Measurements from ENCODE around the gene KIRREL3. TPM values are rescaled to one million over a fixed set of nuclear protein-coding genes. Genes with fewer than 3 reads are reported as not detected.
A peak's percentile ranks its signal among the peaks of the same experiment; 100 is the strongest.

Gene KIRREL3
- total RNA-seq, 1 donor from 2014 or later: not detected

GRCh38 chr11:126444072-126444471 is 556.5 kb downstream of the KIRREL3 start:
- H3K27me3 Mint-ChIP-seq (ENCODE audit: low read depth): peaks cover 4% of the 10 kb centered on the region
- intact Hi-C loops (cut with micrococcal nuclease): loop anchor here (5.0 kb wide), 1 partner anchor 903 kb away; no protein-coding TSS in a partner anchor
- H3K4me1 Mint-ChIP-seq (ENCODE audit: low read depth): peaks cover 6% of the 10 kb centered on the region
- no peaks in the 10 kb centered on the region for H3K9me3 Mint-ChIP-seq
- no peak overlapping the region for H3K4me3 Mint-ChIP-seq (ENCODE audit: low read depth)
- no peaks in the 10 kb centered on the region for H3K36me3 Mint-ChIP-seq (ENCODE audit: low read depth)
- no peak overlapping the region for H3K27ac Mint-ChIP-seq
- DNase-seq (ENCODE audit: low spot score): no peak

GRCh38 chr11:126443120-126443519 is 557.5 kb downstream of the KIRREL3 start:
- Mint-ChIP-seq H3K27ac (no peak overlapping the region), H3K36me3 (ENCODE audit: low read depth) (no peaks in the 10 kb centered on the region), H3K9me3 (no peaks in the 10 kb centered on the region), H3K4me3 (ENCODE audit: low read depth) (no peak overlapping the region), H3K27me3 (ENCODE audit: low read depth) (peaks cover 4% of the 10 kb centered on the region), H3K4me1 (ENCODE audit: low read depth) (peaks cover 6% of the 10 kb centered on the region)
- intact Hi-C loops (cut with micrococcal nuclease): loop anchor here (5.0 kb wide), 1 partner anchor 904 kb away; no protein-coding TSS in a partner anchor
- DNase-seq (ENCODE audit: low spot score): no peak

- Mint-ChIP-seq H3K4me3 (ENCODE audit: low read depth) (no peak overlapping the region), H3K36me3 (ENCODE audit: low read depth) (no peaks in the 10 kb centered on the region), H3K27ac (no peak overlapping the region), H3K27me3 (ENCODE audit: low read depth) (peaks cover 4% of the 10 kb centered on the region), H3K4me1 (ENCODE audit: low read depth) (peaks cover 6% of the 10 kb centered on the region), H3K9me3 (no peaks in the 10 kb centered on the region)
- peak; percentile 66 for DNase-seq (ENCODE audit: low spot score)
- intact Hi-C loops (cut with micrococcal nuclease): loop anchor here (1.0 to 5.0 kb wide), 3 partner anchors 39 to 906 kb away; no protein-coding TSS in a partner anchor
Measured at GRCh38 chr11:126440792-126441514, 559.6 kb downstream of the KIRREL3 start.

GRCh38 chr11:126440276-126440675 is 560.3 kb downstream of the KIRREL3 start:
- Mint-ChIP-seq H3K4me1 (ENCODE audit: low read depth) (peaks cover 6% of the 10 kb centered on the region), H3K4me3 (ENCODE audit: low read depth) (no peak overlapping the region), H3K27me3 (ENCODE audit: low read depth) (peaks cover 4% of the 10 kb centered on the region), H3K36me3 (ENCODE audit: low read depth) (no peaks in the 10 kb centered on the region), H3K27ac (no peak overlapping the region), H3K9me3 (no peaks in the 10 kb centered on the region)
- intact Hi-C loops (cut with micrococcal nuclease): loop anchor here (2.0 to 5.0 kb wide), 2 partner anchors 551 to 907 kb away; no protein-coding TSS in a partner anchor
- no peak for DNase-seq (ENCODE audit: low spot score)

DNA sequence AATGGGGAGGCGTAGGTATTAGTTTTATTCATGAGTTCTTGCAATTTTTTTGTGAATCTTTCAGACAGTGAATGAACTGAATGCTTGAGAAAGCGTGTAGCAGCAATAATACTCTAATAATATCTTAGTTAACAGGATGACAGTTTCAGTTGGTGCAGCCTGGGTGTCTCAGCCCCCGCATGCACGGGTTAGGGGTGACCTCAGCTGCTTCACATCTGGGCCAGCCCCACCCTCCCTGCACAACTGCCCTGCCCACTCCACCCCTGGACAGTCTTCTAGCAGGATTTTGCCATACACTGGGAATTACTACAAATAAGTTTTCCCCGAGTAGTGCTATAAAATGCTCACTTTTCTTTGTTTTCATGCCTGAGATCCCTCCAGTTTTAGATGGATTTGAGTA is 561.9 kb downstream of the KIRREL3 start:
- H3K36me3 Mint-ChIP-seq (ENCODE audit: low read depth): no peaks in the 10 kb centered on the region
- intact Hi-C loops (cut with micrococcal nuclease): no loop called here

GRCh38 chr11:126438272-126438671 is 562.3 kb downstream of the KIRREL3 start:
- H3K4me3 Mint-ChIP-seq (ENCODE audit: low read depth): no peak overlapping the region
- peaks cover 6% of the 10 kb centered on the region for H3K4me1 Mint-ChIP-seq (ENCODE audit: low read depth)
- intact Hi-C loops (cut with micrococcal nuclease): no loop called here
- H3K27ac Mint-ChIP-seq: no peak overlapping the region
- no peak for DNase-seq (ENCODE audit: low spot score)
- H3K27me3 Mint-ChIP-seq (ENCODE audit: low read depth): peaks cover 4% of the 10 kb centered on the region
- no peaks in the 10 kb centered on the region for H3K9me3 Mint-ChIP-seq
- H3K36me3 Mint-ChIP-seq (ENCODE audit: low read depth): no peaks in the 10 kb centered on the region

More for the DNA sequence above, 561.9 kb downstream of the KIRREL3 start:
- Mint-ChIP-seq H3K4me3 (ENCODE audit: low read depth) (no peak overlapping the region), H3K27ac (no peak overlapping the region), H3K9me3 (no peaks in the 10 kb centered on the region), H3K4me1 (ENCODE audit: low read depth) (peaks cover 6% of the 10 kb centered on the region), H3K27me3 (ENCODE audit: low read depth) (peaks cover 4% of the 10 kb centered on the region)
- DNase-seq (ENCODE audit: low spot score): no peak

DNA sequence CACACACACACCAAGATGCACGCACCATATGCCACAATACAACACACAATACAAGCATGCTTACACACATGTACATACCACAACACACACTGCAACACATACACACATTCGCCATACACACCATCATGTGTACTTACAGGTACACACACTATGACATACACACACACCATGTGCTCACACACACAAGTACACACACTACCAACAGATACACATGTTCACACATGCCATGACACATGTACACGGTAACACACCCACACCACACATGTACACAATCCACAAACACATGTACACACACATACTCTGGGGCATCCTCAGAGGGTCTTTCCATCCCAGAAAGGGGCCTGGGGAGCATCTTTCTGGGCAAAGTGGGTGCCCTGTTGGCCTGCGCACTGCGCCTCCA is 562.8 kb downstream of the KIRREL3 start:
- H3K36me3 Mint-ChIP-seq (ENCODE audit: low read depth): no peaks in the 10 kb centered on the region
- H3K27me3 Mint-ChIP-seq (ENCODE audit: low read depth): peaks cover 4% of the 10 kb centered on the region
- intact Hi-C loops (cut with micrococcal nuclease): no loop called here
- H3K27ac Mint-ChIP-seq: no peak overlapping the region
- no peaks in the 10 kb centered on the region for H3K9me3 Mint-ChIP-seq
- H3K4me3 Mint-ChIP-seq (ENCODE audit: low read depth): no peak overlapping the region
- no peak for DNase-seq (ENCODE audit: low spot score)
- peaks cover 6% of the 10 kb centered on the region for H3K4me1 Mint-ChIP-seq (ENCODE audit: low read depth)

DNA sequence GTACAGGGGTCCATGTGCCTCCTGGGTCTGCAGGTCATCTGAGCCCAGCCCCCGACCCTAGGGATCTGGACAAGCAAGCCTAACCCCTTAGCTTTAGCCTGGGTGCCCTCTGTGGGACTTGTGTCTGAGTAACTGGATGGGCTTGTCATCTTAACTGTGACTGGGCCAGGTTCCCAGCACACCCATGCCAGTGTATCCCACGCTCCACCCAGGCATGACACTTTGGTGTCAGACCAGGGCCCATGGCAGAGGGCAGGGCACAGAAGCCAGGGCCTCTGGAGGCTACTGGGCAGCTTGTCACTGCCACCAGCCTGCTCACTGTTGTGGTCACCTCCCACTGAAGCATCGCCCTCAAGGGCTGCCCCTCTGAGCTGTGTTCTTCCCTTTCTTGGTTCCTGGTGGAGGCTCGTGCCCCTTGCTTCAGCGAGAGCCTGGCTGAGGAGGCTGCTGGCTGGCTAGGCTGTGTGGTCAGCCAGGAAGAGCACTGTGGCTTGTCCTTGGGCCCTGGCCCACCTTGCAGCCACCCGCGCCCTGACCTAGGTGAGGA is 564.3 kb downstream of the KIRREL3 start:
- no peaks in the 10 kb centered on the region for H3K36me3 Mint-ChIP-seq (ENCODE audit: low read depth)
- H3K9me3 Mint-ChIP-seq: no peaks in the 10 kb centered on the region
- H3K4me1 Mint-ChIP-seq (ENCODE audit: low read depth): peaks cover 6% of the 10 kb centered on the region
- H3K27ac Mint-ChIP-seq: no peak overlapping the region
- intact Hi-C loops (cut with micrococcal nuclease): no loop called here
- H3K27me3 Mint-ChIP-seq (ENCODE audit: low read depth): peaks cover under 1% of the 10 kb centered on the region
- no peak overlapping the region for H3K4me3 Mint-ChIP-seq (ENCODE audit: low read depth)
- DNase-seq (ENCODE audit: low spot score): no peak

DNA sequence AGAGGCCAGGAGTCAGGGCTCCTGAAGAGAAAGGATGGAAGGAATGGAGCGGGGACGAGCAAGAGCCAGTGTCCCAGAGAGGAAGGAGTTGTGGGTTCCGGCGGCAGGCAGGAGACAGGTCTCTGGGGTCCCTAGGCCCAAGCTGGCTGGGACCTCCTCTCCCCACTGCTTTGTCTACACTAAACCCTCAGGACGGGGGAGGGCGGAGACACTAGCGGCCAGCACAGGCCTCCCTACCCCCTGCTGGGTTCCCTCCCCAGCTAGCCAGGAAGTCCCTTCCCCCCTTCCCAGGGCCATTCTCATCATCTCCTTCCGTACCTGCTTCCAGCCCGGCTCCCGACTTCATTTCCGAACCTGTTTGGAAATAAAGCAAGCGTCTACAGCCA is 565.6 kb downstream of the KIRREL3 start:
- no peaks in the 10 kb centered on the region for H3K36me3 Mint-ChIP-seq (ENCODE audit: low read depth)
- H3K27me3 Mint-ChIP-seq (ENCODE audit: low read depth): no peaks in the 10 kb centered on the region
- no peak for DNase-seq (ENCODE audit: low spot score)
- no peak overlapping the region for H3K4me3 Mint-ChIP-seq (ENCODE audit: low read depth)
- no peaks in the 10 kb centered on the region for H3K4me1 Mint-ChIP-seq (ENCODE audit: low read depth)
- intact Hi-C loops (cut with micrococcal nuclease): no loop called here
- no peak overlapping the region for H3K27ac Mint-ChIP-seq
- H3K9me3 Mint-ChIP-seq: no peaks in the 10 kb centered on the region

DNA sequence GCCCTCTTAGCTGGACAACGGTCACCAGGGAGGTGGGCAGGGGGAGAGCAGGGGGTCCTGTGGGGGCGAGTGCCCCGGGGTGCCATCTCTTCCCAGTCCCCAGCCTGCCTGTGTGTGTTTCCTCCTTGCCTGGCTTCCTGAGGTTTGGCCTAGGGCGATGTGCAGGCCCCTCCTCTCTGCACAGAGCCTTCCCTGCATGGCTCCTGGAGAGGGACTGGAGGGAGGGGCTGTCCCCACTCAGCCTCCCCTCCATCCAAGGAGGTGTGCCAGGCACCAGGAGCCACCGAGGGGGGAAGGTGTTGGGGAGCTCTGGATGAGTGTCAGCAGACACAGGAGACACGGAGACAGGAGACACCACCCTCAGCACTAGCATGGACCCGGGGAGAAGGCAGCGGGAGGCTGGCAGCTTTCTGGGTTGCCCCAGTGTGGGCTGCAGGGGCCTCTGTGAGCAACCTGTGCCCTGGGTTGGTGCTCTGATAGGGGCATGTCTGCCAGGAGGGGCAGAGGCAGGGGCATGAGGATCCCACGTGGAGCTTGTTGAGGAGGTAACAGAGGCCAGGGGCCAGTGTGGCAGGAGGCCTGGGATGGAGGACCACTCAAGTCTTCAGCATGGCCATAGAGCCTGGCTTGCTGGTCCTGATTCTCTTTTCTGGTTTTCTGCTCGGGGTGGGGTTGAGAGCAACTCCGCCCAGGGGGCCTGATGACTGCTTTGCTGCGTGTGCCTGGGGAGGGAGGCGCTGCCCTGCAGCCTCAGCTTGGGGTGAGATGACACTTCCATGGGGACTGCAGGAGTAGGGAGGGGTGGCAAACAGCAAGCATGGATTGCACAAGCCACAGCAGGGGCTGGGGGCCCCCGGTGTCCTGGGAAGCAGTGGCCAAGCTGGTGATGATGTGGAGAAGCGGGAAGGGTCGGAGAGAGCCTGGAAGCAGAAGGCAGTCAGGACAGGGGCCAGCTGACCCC is 566.3 kb downstream of the KIRREL3 start:
- intact Hi-C loops (cut with micrococcal nuclease): no loop called here
- Mint-ChIP-seq H3K4me3 (ENCODE audit: low read depth) (no peak overlapping the region), H3K27me3 (ENCODE audit: low read depth) (no peaks in the 10 kb centered on the region), H3K27ac (no peak overlapping the region), H3K4me1 (ENCODE audit: low read depth) (no peaks in the 10 kb centered on the region), H3K9me3 (no peaks in the 10 kb centered on the region), H3K36me3 (ENCODE audit: low read depth) (no peaks in the 10 kb centered on the region)
- no peak for DNase-seq (ENCODE audit: low spot score)

- H3K4me1 Mint-ChIP-seq (ENCODE audit: low read depth): no peaks in the 10 kb centered on the region
- no peaks in the 10 kb centered on the region for H3K36me3 Mint-ChIP-seq (ENCODE audit: low read depth)
- H3K4me3 Mint-ChIP-seq (ENCODE audit: low read depth): no peak overlapping the region
- no peaks in the 10 kb centered on the region for H3K27me3 Mint-ChIP-seq (ENCODE audit: low read depth)
- intact Hi-C loops (cut with micrococcal nuclease): no loop called here
- no peak for DNase-seq (ENCODE audit: low spot score)
- H3K27ac Mint-ChIP-seq: no peak overlapping the region
- H3K9me3 Mint-ChIP-seq: no peaks in the 10 kb centered on the region
Measured at GRCh38 chr11:126433244-126433846, 567.2 kb downstream of the KIRREL3 start.

DNA sequence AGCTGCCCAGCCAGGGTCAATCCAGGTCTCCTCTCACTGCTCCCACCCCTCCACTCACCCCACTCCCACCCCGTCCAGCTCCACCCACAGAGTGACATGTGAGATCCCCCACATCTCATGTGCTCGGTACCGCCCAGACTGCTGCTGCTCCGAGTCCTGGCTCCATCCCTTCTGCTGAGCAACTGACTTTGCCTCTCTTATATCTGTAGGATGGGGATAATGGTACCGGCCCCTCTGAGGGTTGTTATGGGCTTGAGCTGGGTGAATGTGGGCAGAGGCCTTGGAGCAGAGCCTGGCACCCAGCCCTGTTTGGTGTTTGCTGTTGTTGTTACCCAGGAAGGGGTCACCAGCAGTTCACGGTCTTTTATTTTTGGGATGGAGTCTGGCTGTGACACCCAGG is 568.0 kb downstream of the KIRREL3 start:
- Mint-ChIP-seq H3K27me3 (ENCODE audit: low read depth) (no peaks in the 10 kb centered on the region), H3K36me3 (ENCODE audit: low read depth) (no peaks in the 10 kb centered on the region), H3K9me3 (no peaks in the 10 kb centered on the region), H3K4me1 (ENCODE audit: low read depth) (no peaks in the 10 kb centered on the region), H3K27ac (no peak overlapping the region), H3K4me3 (ENCODE audit: low read depth) (no peak overlapping the region)
- intact Hi-C loops (cut with micrococcal nuclease): no loop called here
- DNase-seq (ENCODE audit: low spot score): no peak
